OCI-LY3 (cell line): ENCODE results near the gene SLC7A6OS.
A peak's percentile ranks its signal among the peaks of the same experiment; 100 is the strongest.

Experiments
- H2AFZ ChIP-seq: fragments of 200-600, 300-600 bp; shearing (Covaris generic); 2 replicates; pipeline ENCODE4 v1.6.0; 2014; ENCODE audit warnings: antibody characterized with exemption, low read depth, low read length
- H3K27ac ChIP-seq: fragments of 200-600, 300-600 bp; sonication (generic); 2 replicates; pipeline ENCODE4 v1.5.1; 2014; ENCODE audit warnings: mild to moderate bottlenecking, low read length, moderate library complexity, mixed read lengths
- H3K27me3 ChIP-seq: fragments of 200-600, 300-600 bp; sonication (generic); 2 replicates; pipeline ENCODE4 v1.6.1; 2014; ENCODE audit warnings: low read depth, low read length, mixed read lengths
- H3K36me3 ChIP-seq: fragments of 200-600, 300-600 bp; sonication (generic); replicated peaks from 2 replicates; pipeline ENCODE3; 2014; ENCODE audit warnings: low read depth, low read length, mixed read lengths
- H3K4me1 ChIP-seq: fragments of 300-600, 200-600 bp; sonication (generic); 2 replicates; pipeline ENCODE4 v1.6.1; 2014; ENCODE audit warnings: low read length, mixed read lengths
- H3K4me2 ChIP-seq: fragments of 200-600, 300-600 bp; sonication (generic); 2 replicates; pipeline ENCODE4 v1.6.1; 2014; ENCODE audit warnings: low read length, mixed read lengths
- H3K4me3 ChIP-seq: fragments of 300-600, 200-600 bp; sonication (generic); 2 replicates; pipeline ENCODE4 v1.5.1; 2014; ENCODE audit warnings: antibody characterized with exemption, mild to moderate bottlenecking, low read length, moderate library complexity
- H3K79me2 ChIP-seq: fragments of 300-600, 200-600 bp; shearing (Covaris generic); 2 replicates; pipeline ENCODE4 v1.6.1; 2014; ENCODE audit warnings: mild to moderate bottlenecking, low read length, mixed read lengths
- H3K9ac ChIP-seq: fragments of 300-600, 200-600 bp; shearing (Covaris generic); 2 replicates; pipeline ENCODE4 v1.6.0; 2014; ENCODE audit warnings: mild to moderate bottlenecking, low read length, moderate library complexity
- H3K9me3 ChIP-seq: fragments of 200-600, 300-600 bp; shearing (Covaris generic); 2 replicates; pipeline ENCODE4 v1.6.1; 2014; ENCODE audit warnings: low read length, mixed read lengths; ENCODE audit not compliant: insufficient read depth
- H4K20me1 ChIP-seq: fragments of 200-600, 300-600 bp; sonication (generic); 2 replicates; pipeline ENCODE4 v1.6.1; 2016; ENCODE audit warnings: low read length, mixed read lengths; ENCODE audit not compliant: insufficient read depth
- EZH2phosphoT487 ChIP-seq: fragments of 200-600 bp; shearing (Covaris generic); IDR thresholded peaks from 2 replicates; pipeline ENCODE4 v1.6.1; 2018; ENCODE audit warnings: antibody characterized with exemption, mixed run types, low read depth
- TF ChIP-seq, protein P1 (sequence below): fragments of 200-600, 300-600 bp; sonication (generic); IDR thresholded peaks from 2 replicates; pipeline ENCODE4 v1.5.1; 2014; ENCODE audit warnings: antibody characterized with exemption, low read length, low read depth

SLC7A6OS gene

DNA sequence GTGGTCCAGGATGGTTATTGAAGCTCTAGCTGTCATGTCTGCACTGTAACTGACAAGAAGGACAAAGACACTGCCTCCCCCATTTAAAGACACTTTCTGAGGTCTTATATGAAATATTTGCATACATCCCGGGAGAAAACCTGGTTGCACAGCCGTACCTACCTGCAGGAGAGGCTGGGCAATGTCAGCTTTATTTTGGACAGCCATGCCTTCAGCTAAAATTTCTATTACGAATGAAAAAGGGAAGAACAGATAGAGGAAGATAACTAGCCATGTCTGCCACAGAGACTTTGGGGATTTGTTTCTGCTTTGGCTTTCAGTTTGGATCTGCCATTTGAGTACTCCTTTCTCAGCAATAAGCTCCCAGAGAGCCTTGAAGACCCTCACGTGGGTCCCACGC, 27.4 kb downstream of the SLC7A6OS start:
- Histone ChIP-seq H2AFZ (no peak overlapping the region), H3K36me3 (peaks cover 33% of the 10 kb centered on the region), H3K4me3 (peak overlapping the region; percentile 64), H4K20me1 (peaks cover 18% of the 10 kb centered on the region), H3K4me2 (peak overlapping the region; percentile 96), H3K79me2 (peaks cover 25% of the 10 kb centered on the region), H3K9me3 (no peaks in the 10 kb centered on the region), H3K27me3 (no peaks in the 10 kb centered on the region), H3K27ac (peak overlapping the region; percentile 71), H3K9ac (peak overlapping the region; percentile 47; the same call in 1 of the 2 replicates), H3K4me1 (peaks cover 41% of the 10 kb centered on the region)
- no peak for TF ChIP-seq EZH2phosphoT487
- TF ChIP-seq, protein P1, sequence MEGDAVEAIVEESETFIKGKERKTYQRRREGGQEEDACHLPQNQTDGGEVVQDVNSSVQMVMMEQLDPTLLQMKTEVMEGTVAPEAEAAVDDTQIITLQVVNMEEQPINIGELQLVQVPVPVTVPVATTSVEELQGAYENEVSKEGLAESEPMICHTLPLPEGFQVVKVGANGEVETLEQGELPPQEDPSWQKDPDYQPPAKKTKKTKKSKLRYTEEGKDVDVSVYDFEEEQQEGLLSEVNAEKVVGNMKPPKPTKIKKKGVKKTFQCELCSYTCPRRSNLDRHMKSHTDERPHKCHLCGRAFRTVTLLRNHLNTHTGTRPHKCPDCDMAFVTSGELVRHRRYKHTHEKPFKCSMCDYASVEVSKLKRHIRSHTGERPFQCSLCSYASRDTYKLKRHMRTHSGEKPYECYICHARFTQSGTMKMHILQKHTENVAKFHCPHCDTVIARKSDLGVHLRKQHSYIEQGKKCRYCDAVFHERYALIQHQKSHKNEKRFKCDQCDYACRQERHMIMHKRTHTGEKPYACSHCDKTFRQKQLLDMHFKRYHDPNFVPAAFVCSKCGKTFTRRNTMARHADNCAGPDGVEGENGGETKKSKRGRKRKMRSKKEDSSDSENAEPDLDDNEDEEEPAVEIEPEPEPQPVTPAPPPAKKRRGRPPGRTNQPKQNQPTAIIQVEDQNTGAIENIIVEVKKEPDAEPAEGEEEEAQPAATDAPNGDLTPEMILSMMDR = no peak

DNA sequence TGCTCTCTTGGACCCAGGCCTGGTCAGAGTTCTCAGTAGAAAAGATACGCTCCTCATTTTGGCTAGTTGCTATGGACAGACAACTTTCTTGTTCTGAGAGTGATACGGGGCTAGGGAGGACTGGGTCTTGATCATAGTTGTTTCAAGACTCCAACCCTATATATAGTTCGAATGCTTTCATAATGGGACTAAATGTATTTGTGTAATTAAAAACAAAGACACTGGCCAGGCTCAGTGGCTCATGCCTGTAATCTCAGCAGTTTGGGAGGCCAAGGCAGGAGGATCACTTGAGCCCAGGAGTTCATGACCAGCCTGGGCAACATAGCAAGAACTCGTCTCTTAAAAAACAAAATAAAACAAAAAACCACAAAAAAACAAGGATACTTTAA, 28.7 kb downstream of the SLC7A6OS start:
- no peak overlapping the region for H3K4me2 ChIP-seq
- H3K27ac ChIP-seq = no peak overlapping the region

DNA sequence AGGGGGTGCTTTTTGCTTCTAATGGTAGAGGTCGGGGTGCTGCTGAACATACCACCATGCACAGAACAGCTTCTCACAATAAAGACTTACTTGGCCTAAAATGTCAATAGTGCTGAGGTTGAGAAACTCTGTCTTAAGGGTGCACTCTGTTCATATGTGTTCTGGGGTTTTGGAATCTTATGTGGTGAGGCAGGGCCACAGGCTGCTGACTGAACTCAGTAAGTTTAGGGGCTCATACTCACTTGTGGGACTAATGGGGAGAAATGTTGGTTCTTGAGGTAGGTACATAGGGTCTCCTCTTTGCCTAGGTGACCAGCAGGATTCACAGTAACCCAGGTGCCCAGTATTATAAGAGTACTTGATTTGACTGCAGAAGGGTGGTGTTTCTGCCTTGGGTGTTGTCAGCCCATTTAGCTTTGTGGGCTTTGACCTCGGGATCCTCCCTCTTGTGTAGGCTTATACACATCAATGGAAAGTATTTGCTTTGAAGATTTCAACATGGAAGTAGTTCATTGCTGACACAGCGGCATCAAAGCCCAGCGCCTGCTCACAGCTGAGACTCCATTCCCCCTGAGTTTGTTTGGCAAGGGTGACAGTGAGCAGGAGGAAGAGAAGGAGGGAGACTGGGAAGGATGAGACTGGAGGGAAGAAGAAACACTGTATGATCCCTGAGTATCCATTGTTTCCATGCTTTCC, 29.2 kb downstream of the SLC7A6OS start:
- Histone ChIP-seq H3K27me3 (no peaks in the 10 kb centered on the region), H3K9me3 (no peaks in the 10 kb centered on the region), H3K27ac (no peak overlapping the region), H3K4me3 (no peak overlapping the region), H3K36me3 (peaks cover 21% of the 10 kb centered on the region), H2AFZ (no peak overlapping the region), H3K4me1 (peaks cover 39% of the 10 kb centered on the region), H4K20me1 (peaks cover 18% of the 10 kb centered on the region), H3K79me2 (peaks cover 22% of the 10 kb centered on the region), H3K4me2 (no peak overlapping the region), H3K9ac (no peak overlapping the region)
- TF ChIP-seq, protein P1 = no peak
- no peak for TF ChIP-seq EZH2phosphoT487

More for the DNA sequence above, 28.7 kb downstream of the SLC7A6OS start:
- Histone ChIP-seq H3K9me3 (no peaks in the 10 kb centered on the region), H3K36me3 (peaks cover 25% of the 10 kb centered on the region), H3K79me2 (peaks cover 25% of the 10 kb centered on the region), H4K20me1 (peaks cover 18% of the 10 kb centered on the region), H2AFZ (no peak overlapping the region), H3K9ac (no peak overlapping the region), H3K4me1 (peaks cover 41% of the 10 kb centered on the region), H3K4me3 (no peak overlapping the region), H3K27me3 (no peaks in the 10 kb centered on the region)
- TF ChIP-seq, protein P1 = no peak
- TF ChIP-seq EZH2phosphoT487 = no peak

- Histone ChIP-seq H3K27me3 (no peaks in the 10 kb centered on the region), H3K4me2 (no peak overlapping the region), H4K20me1 (peaks cover 24% of the 10 kb centered on the region), H2AFZ (no peak overlapping the region), H3K9ac (no peak overlapping the region), H3K36me3 (peaks cover 15% of the 10 kb centered on the region), H3K79me2 (peaks cover 11% of the 10 kb centered on the region), H3K4me3 (no peak overlapping the region), H3K27ac (no peak overlapping the region), H3K9me3 (no peaks in the 10 kb centered on the region), H3K4me1 (peaks cover 38% of the 10 kb centered on the region)
- TF ChIP-seq, protein P1 = no peak
- no peak for TF ChIP-seq EZH2phosphoT487
Measured at GRCh38 chr16:68279726-68280558, 30.8 kb downstream of the SLC7A6OS start.
